ENCODE data around the gene SRSF12.
"Not testable (repeated sequence)": the region's sequence is repeated elsewhere in the genome, so short reads cannot be mapped to it uniquely, and the experiment has no call there.

The SRSF12 gene

DNA sequence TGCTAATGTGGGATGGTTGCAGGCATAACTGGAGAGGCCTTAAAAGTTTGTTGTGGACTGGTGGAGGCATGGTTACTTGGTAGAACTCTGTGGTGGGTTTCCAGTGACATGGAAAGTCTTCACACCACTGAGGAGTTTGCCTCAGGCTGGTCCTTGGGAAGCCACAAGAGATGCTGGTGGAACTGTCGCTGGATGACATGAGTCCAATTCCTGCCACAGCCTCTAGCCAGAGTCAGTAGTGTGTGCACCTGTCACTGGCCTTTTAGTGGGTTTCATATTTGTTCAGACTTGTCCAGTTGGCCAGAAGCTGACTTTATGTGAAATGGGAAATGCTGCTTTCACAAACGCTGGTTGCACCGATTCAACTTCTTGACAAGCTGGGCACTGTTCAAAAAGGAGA lies 13.7 kb upstream of the SRSF12 start:
- DNase-seq: no peak

DNA sequence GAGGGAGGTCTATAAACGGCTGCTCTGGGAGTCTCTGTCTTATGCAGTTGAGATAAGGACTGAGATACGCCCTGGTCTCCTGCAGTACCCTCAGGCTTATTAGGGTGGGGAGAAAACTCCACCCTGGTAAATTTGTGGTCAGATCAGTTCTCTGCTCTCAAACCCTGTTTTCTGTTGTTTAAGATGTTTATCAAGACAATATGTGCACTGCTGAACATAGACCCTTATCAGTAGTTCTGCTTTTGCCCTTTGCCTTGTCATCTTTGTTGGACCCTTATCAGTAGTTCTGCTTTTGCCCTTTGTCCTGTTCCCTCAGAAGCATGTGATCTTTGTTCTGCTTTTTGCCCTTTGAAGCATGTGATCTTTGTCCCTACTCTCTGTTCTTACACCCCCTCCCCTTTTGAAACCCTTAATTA lies 10.4 kb upstream of the SRSF12 start:
- DNase-seq: not testable (repeated sequence)

- peak in 2 of 58 donors; percentile 1 to 19 for DNase-seq
Measured at GRCh38 chr6:89122625-89123024, 4.8 kb upstream of the SRSF12 start.

DNA sequence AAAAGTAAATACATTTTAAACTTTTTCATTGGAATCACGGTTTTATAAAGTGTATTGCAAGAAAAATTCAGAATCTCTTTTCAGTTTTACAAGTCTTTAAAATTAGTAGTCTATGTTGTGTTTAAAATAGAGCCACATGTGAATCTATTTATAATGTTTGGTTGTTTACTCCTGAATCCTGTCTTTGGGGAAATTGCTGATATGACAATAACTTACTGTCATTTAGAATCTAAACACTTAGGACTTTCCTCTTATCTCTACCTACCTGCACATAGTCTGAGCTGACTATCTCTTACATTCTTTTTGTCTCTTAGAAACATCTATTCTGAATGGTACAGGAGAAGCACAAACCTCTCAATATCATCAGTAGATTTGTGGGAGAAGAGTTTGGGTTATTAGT lies 4.1 kb upstream of the SRSF12 start:
- no peak for DNase-seq

GRCh38 chr6:89120371-89120770 lies 2.5 kb upstream of the SRSF12 start:
- DNase-seq: no peak

- DNase-seq: peak in 19 of 58 donors; percentile 2 to 26 (median 4)
Measured at GRCh38 chr6:89118931-89119330, 1.1 kb upstream of the SRSF12 start.

DNA sequence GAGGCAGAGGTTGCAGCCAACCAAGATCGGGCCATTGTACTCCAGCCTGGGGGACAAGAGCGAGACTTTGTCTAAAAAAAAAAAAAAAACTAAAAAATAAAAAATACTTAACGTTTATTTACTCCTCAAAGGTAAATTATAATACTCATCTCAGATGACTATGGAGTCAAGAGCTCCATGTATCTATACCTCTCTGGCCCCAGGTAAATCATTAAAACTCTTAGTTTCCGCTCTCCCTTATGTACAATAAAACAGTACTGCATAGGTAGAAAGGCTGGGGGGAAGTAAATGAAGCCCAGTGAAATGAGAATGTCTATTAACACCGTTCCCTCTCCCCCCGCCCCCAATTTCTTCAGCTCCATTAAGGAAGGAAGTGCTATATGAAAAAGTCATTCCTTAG lies 1.2 kb downstream of the SRSF12 start:
- no peak for DNase-seq

GRCh38 chr6:89111933-89112332 lies 5.9 kb downstream of the SRSF12 start:
- DNase-seq: no peak

GRCh38 chr6:89110284-89110683 lies 7.6 kb downstream of the SRSF12 start:
- no peak for DNase-seq

DNA sequence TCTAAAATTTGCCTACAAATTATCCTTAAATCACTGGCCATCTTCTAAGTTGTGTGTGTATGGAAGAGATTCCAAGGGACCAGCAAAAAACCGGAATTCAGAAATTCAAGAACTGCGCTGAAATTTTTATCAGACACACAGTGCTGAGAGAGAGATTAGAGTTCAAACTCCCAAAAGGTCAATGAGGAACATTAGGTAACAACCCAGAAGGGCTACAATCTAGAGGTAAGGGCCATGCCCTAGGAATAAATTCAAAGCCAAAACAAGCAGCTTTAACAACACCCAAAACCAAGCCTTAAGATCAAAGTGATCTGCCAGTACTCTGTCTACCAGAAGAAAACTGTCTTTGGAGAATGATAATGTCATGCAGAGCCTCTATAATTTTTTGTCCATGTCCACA lies 17.8 kb downstream of the SRSF12 start:
- DNase-seq: no peak

DNA sequence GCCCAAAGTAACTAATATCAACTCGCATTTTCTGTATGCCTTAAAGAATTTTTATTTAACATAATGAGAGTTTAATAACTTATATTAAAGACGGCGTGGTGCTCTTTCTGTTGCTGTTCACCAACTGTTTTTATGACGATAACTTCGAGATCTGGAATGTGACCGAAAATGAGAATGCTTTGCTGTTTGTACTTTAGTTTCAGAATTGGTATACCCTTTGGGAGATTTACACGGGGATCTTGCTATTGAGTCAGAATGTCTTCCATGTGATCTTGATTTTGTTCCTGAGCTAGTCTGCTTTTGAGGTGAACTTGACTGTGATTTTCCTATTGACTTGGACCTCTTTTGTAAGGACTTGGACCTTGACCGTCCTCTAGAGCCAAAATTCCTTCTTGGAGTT lies 19.4 kb downstream of the SRSF12 start:
- no peak for DNase-seq

DNA sequence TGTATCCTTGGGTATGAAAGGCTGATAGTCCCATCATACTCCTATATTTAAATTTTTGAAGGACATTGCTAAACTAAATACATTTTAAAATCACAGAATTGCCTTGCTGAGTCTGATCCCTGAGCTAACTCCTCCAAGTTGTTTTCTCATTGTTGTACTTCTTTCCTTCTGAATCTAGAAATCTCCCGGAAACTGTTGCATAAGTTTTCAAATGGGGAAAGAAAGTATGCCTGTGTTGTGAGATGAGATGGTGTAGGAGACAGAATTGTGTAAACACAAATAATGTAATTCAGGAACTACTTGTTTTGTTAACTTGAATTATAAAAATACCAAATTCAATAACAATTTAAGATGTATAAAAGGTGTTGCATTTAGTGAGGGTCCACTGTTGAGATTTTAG lies 30.0 kb downstream of the SRSF12 start:
- DNase-seq: no peak

GRCh38 chr6:89085409-89086205 lies 32.3 kb downstream of the SRSF12 start:
- DNase-seq: no peak

GRCh38 chr6:89084954-89085353 lies 32.9 kb downstream of the SRSF12 start:
- DNase-seq: no peak

GRCh38 chr6:89084542-89084941 lies 33.3 kb downstream of the SRSF12 start:
- DNase-seq: no peak

- no peak for DNase-seq
Measured at GRCh38 chr6:89082486-89082891, 35.4 kb downstream of the SRSF12 start.

- DNase-seq: peak; percentile 80 to 100 (median 95)
Measured at GRCh38 chr6:89081423-89082322, 36.2 kb downstream of the SRSF12 start.

DNA sequence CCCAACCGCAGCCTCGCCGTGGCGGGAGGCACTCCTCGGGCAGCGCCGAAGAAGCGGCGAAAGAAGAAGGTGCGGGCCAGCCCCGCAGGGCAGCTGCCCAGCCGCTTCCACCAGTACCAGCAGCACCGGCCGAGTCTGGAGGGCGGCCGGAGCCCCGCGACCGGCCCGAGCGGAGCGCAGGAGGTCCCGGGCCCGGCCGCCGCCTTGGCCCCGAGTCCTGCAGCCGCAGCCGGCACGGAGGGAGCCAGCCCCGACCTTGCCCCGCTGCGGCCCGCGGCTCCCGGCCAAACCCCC lies 36.8 kb downstream of the SRSF12 start:
- peak in 2 of 58 donors; percentile 42 to 44 for DNase-seq

DNA sequence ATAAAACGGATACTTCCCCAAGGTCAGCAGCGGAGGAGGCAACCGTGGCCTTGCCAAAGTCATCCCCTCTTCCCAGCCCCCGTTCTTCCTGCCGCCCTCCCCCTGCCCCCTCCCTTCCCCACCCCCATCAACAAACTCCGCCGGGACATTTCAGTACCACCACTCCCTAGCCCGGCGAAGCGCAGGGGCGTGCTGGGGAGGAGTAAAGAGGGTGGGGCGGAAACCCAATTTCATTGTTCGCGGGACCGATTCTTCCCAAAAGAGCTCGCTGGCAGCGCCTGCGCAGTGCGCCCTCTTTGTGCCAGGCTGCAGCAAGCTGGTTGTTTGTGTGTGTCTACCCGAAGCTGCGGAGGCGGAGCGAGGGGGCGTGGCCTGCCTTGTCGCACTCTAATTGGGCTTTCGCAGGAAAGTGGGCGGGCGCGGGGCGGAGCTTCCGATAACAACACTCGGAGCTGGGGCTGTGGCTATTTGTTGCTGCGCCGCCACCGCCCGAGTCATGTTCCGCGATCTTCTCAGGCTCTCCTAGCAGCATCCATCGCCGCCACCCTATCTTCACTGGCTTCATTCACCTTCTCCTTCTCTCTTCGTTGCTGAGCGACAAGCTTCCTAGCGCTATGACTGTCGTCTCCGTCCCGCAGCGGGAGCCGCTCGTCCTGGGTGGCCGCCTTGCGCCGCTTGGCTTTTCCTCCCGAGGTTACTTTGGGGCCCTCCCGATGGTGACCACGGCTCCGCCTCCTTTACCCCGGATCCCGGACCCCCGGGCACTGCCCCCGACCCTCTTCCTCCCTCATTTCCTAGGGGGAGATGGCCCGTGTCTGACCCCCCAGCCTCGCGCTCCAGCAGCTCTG lies 37.4 kb downstream of the SRSF12 start, which contains the start of gene PNRC1:
Gene PNRC1 (plus strand): TSS at position 471 of the 848 bp plus-strand sequence. CDS start 144 bp downstream, at position 615.
- peak; percentile 92 to 100 (median 100) for DNase-seq

DNA sequence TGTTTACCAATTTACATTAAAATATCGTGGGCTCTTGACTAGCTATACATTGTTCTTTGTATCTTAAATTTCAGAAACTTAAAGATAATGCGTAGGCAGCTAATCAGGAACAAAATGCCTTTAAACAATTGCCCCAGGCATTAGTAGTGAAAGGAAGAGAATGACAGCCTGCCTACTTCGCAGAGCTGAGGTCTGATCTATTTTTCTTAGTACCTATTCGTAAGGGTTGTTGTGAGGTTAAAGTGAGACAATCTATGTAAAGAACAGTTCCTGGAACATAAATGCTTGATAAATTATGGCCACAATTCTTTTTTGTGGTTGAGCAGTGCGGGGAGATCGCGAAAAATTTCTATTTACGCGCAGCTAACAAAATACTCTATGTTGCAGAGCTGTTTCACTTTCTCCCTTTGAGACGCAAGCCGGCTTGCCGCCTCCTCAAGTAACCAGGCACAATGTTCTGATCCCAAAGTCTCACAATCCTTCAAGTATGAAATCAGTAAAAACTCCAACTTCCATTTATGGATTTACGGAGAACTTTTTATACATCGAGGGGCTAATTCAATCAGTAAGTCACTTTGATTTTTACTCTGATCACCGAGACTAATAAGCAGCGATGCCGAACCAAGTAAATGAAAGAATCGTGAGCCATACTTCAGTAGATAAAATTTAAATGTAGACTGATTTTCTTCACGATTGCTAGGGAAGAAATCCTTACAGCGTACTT lies 38.2 kb downstream of the SRSF12 start:
- peak in 35 of 58 donors; percentile 7 to 46 (median 19) for DNase-seq

- DNase-seq: no peak
Measured at GRCh38 chr6:89073840-89074239, 44.0 kb downstream of the SRSF12 start.
